Ascending aorta (tissue), 2 donors: ENCODE results near the gene ZSCAN5C. TPM values are rescaled to one million over a fixed set of nuclear protein-coding genes. Genes with fewer than 3 reads are reported as not detected.
"Not testable (repeated sequence)": the region's sequence is repeated elsewhere in the genome, so short reads cannot be mapped to it uniquely, and the experiment has no call there.

Experiments
- DNase-seq, 2 donors: peaks; one replicate each; pipeline ENCODE4 v3.0.0-alpha.2; 2019; ENCODE audit warnings: low spot score in 2 of 2
- H3K27ac ChIP-seq, 2 donors: fragments of 200-600 bp; sonication (generic); one replicate each; pipeline ENCODE4 v1.5.1; 2016 to 2017; ENCODE audit warnings: mild to moderate bottlenecking in 1 of 2
- H3K27me3 ChIP-seq: fragments of 200-600 bp; sonication (generic); one replicate; pipeline ENCODE4 v1.5.1; 2017
- H3K36me3 ChIP-seq, 2 donors: fragments of 200-600 bp; sonication (generic); one replicate each; pipeline ENCODE4 v1.5.1; 2016
- H3K4me1 ChIP-seq, 2 donors: fragments of 200-600 bp; sonication (generic); one replicate each; pipeline ENCODE4 v1.5.1; 2016 to 2017; ENCODE audit warnings: mild to moderate bottlenecking in 1 of 2
- H3K4me3 ChIP-seq, 2 donors: fragments of 200-600 bp; sonication (generic); one replicate each; pipeline ENCODE4 v1.5.1; 2016 to 2017; ENCODE audit warnings: mild to moderate bottlenecking in 1 of 2
- H3K9me3 ChIP-seq, 2 donors: fragments of 200-600 bp; sonication (generic); one replicate each; pipeline ENCODE4 v1.5.1; 2016
- intact Hi-C: fragments of 100-400 bp; cut with DNase I; formaldehyde crosslinking; loops from one replicate; pipeline ENCODE4 v1.15.1; 2023
- total RNA-seq: library from RNA; depleted of rRNA; stranded (reverse); fragments of >200 nt; gene quantifications from one replicate; pipeline ENCODE4 v1.1.0, GENCODE V29; 2016
- TF ChIP-seq, protein P1 (sequence below), 3 experiments: fragments of 200-600 bp in 2 of 3; fragments of 450-650 bp in 1 of 3; sonication (generic) in 2 of 3; IDR thresholded peaks; one replicate each; pipeline ENCODE4 v1.5.1; 2016 to 2019; ENCODE audit warnings: antibody characterized with exemption in 3 of 3, mild to moderate bottlenecking in 1 of 3, moderate library complexity in 1 of 3

ZSCAN5C gene
- total RNA-seq, 1 donor from 2014 or later, result not detected

DNA sequence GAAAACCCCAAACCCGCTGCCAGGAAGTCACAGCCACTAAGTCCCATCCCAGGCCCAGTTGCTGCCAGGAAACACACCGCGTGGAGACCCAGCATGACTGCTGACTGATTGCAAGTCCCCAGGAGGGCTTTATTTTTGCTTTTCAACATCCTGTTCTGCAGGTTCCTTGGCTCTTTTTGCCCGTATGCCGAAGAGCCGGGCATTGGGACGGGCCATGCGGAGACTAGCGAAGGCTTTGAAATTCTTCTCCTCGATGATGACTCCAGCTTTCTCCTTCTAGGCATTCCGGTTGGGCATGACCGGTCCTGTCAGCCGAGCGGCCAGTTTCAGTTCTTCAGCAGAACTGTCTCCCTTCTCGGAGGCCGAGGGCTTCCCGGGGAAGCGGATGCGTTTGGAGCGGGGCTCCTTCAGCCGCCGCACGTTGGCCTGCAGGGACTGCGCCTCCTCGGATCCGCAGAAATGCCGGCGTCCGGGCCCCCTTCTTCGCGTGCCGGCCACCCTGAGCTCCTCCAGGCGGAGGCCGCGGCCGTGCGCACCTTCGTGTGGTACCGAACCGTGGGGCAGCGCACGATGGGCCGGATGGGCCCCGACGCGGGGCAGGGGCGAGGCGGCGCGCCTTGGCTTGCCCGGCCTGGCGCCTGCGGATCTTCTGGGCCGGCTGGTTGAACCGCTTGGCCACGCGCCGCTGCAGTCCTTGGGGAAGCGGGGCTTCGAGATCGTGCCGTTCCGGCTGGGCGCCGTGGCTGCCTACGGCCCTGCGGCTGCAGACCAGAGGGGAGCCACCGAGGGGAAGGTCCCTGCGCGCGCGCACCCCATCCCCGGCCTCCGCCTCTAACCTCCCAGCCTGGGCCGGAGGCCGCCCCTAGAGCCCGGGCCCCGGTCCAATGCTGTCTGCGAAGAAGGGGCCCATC, 15.2 kb downstream of the ZSCAN5C start:
- H3K27me3 ChIP-seq, result no peaks in the 10 kb centered on the region
- H3K4me3 ChIP-seq, result peak overlapping the region; percentile 52 to 62
- TF ChIP-seq, protein P1, sequence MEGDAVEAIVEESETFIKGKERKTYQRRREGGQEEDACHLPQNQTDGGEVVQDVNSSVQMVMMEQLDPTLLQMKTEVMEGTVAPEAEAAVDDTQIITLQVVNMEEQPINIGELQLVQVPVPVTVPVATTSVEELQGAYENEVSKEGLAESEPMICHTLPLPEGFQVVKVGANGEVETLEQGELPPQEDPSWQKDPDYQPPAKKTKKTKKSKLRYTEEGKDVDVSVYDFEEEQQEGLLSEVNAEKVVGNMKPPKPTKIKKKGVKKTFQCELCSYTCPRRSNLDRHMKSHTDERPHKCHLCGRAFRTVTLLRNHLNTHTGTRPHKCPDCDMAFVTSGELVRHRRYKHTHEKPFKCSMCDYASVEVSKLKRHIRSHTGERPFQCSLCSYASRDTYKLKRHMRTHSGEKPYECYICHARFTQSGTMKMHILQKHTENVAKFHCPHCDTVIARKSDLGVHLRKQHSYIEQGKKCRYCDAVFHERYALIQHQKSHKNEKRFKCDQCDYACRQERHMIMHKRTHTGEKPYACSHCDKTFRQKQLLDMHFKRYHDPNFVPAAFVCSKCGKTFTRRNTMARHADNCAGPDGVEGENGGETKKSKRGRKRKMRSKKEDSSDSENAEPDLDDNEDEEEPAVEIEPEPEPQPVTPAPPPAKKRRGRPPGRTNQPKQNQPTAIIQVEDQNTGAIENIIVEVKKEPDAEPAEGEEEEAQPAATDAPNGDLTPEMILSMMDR (IDR thresholded peaks at IDR 0.05), result no peak
- no peak overlapping the region for H3K27ac ChIP-seq
- H3K9me3 ChIP-seq, result no peaks in the 10 kb centered on the region
- peaks cover 0 to 2% of the 10 kb centered on the region in 2 donors for H3K36me3 ChIP-seq
- no peak for DNase-seq
- intact Hi-C loops, result no loop called here
- no peaks in the 10 kb centered on the region for H3K4me1 ChIP-seq

DNA sequence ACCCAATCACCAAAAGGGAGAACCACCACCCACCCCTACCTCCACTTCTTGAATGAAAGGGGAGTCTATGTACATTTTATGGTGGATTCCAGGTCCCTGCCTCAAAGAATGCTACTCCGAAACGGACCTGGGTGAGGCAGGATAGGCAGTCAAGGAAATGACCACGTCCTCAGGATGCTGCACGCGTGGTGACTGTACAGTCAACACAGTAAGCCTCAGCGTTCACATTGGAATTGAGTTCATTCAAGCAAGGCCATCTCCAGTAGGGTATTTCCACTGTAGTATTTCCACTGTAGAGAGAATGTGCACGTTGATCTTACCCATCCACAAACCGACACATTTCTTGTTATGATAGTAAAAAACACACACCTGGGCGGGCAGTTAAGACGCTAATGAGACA, 16.9 kb downstream of the ZSCAN5C start:
- Histone ChIP-seq H3K9me3 (no peaks in the 10 kb centered on the region), H3K4me1 (no peaks in the 10 kb centered on the region), H3K27me3 (no peaks in the 10 kb centered on the region), H3K36me3 (peaks cover 2 to 3% of the 10 kb centered on the region in 2 donors), H3K27ac (no peak overlapping the region), H3K4me3 (no peak overlapping the region)
- TF ChIP-seq, protein P1 (IDR thresholded peaks at IDR 0.05), result no peak
- intact Hi-C loops, result no loop called here
- no peak for DNase-seq

DNA sequence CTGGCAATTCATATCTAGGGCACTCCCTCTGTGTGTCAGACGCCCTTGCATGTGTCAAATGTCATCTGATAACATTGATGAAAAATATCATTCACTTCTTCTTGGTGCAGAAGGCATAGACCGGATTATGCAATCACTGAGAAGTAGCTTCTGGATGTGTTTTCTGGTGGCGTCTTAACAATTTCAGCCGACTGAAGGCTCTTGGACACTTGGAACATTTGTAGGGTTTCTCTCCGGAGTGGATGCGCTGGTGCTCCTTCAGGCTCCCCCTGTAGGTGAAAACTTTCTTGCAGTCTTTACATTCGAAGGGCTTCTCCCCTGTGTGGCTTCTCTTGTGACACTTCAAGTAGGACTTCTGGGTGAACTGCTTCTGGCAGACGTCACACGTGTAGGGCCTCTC, 19.4 kb downstream of the ZSCAN5C start:
- H3K4me1 ChIP-seq, H3K4me3 ChIP-seq, H3K36me3 ChIP-seq, H3K9me3 ChIP-seq, DNase-seq, H3K27me3 ChIP-seq, intact Hi-C loops, H3K27ac ChIP-seq: not testable (repeated sequence)

DNA sequence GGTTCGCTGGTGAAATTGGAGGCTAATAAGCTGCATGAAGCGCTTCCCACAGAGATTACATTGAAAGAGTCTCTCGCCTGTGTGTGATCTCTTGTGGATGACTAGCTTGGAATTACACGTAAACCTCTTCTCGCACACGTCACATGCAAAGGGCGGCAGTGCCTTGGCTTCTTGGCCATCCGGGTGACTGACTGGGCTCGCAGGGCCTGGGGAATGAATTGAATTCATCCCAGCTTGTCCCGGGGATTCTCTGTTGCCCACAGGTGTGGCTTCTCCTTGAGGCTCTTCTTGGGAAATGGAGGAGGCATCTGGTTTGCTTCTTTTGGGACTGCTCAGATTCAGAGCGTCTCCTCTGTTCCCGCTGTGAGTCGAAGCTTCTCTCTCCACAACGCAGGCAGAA, 19.8 kb downstream of the ZSCAN5C start:
- H3K27me3 ChIP-seq, result no peaks in the 10 kb centered on the region
- H3K27ac ChIP-seq, result no peak overlapping the region
- H3K36me3 ChIP-seq, result peaks cover 2 to 3% of the 10 kb centered on the region in 2 donors
- H3K9me3 ChIP-seq, result no peaks in the 10 kb centered on the region
- no peaks in the 10 kb centered on the region for H3K4me1 ChIP-seq
- intact Hi-C loops, result no loop called here
- TF ChIP-seq, protein P1 (IDR thresholded peaks at IDR 0.05), result no peak
- DNase-seq, result no peak
- no peak overlapping the region for H3K4me3 ChIP-seq

DNA sequence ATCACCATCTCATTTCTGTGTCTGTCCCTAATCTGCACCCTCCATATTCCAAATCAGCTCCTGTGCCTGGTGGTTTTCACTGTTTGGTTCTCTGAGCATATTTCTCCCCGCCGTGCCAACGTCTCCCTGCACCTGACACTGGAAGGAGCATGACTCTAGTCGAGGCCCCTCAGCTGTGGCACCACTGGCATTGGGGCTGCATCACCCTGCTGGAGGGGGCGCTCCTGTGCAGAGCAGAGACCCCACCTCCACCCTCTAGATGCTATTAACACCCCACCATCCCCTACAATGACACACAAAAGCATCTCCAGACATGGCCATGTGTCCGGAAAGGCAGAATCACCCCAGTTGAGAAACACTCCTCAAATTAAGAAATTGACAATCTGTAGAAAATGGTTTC, 20.8 kb downstream of the ZSCAN5C start:
- TF ChIP-seq, protein P1 (IDR thresholded peaks at IDR 0.05), result no peak
- Histone ChIP-seq H3K4me3 (no peak overlapping the region), H3K4me1 (no peaks in the 10 kb centered on the region), H3K27ac (no peak overlapping the region), H3K9me3 (no peaks in the 10 kb centered on the region), H3K27me3 (no peaks in the 10 kb centered on the region), H3K36me3 (peaks cover 2 to 3% of the 10 kb centered on the region in 2 donors)
- no peak for DNase-seq
- intact Hi-C loops, result no loop called here

DNA sequence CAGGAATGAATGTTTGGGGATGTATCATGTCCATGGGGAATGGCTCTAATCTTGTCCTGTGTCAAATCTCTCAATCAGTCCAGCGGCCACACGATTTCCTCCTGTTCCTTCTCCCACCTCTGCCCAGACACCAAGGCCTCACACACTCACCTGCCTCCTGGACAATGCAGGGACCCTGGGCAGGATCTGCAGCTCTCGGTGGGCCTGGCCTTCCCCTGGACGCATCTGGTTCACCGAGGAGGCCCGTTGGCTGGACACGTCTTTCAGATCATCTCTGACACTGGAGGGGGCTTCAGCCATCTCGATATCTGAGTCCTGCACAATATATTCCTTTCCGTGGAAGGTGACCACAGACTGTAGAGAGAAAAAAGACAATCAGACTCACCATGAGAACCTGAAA, 21.4 kb downstream of the ZSCAN5C start:
- no peak overlapping the region for H3K27ac ChIP-seq
- peaks cover 2 to 3% of the 10 kb centered on the region in 2 donors for H3K36me3 ChIP-seq
- no peak for DNase-seq
- H3K9me3 ChIP-seq, result no peaks in the 10 kb centered on the region
- no peaks in the 10 kb centered on the region for H3K27me3 ChIP-seq
- H3K4me3 ChIP-seq, result no peak overlapping the region
- no peaks in the 10 kb centered on the region for H3K4me1 ChIP-seq
- intact Hi-C loops, result no loop called here
- TF ChIP-seq, protein P1 (IDR thresholded peaks at IDR 0.05), result no peak
